C4-2B (cell line): Measurements from ENCODE around the gene DPEP2.

ENCODE experiments used
- CTCF ChIP-seq: fragments of 450-650 bp; conservative IDR thresholded peaks from 2 replicates; pipeline ENCODE4 v1.5.1; 2017; ENCODE audit warnings: mild to moderate bottlenecking
- ZFX ChIP-seq: fragments of 450-650 bp; IDR thresholded peaks from 2 replicates; pipeline ENCODE4 v1.6.1; 2017

DNA sequence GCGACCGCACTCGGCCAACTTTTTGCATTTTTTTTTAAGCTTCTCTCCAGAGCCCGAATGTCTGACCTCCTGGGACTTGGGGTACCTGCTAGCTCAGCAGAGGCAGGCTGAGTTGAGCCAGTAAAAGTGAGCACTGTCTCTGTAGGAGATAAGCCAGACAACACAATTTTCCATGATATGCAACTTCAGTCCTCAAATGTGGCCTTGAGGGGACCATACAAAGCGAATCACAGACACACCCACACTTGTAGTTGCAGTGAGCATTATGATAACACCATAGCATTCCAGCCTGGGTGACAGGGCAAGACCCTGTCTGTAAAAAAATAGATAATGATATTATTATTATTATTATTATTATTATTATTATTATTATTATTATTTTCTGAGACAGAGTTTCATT is 2.6 kb downstream of the DPEP2 start:
- TF ChIP-seq CTCF (no peak), ZFX (no peak)
